Measurements from ENCODE around the gene NLRC5.

NLRC5 gene

DNA sequence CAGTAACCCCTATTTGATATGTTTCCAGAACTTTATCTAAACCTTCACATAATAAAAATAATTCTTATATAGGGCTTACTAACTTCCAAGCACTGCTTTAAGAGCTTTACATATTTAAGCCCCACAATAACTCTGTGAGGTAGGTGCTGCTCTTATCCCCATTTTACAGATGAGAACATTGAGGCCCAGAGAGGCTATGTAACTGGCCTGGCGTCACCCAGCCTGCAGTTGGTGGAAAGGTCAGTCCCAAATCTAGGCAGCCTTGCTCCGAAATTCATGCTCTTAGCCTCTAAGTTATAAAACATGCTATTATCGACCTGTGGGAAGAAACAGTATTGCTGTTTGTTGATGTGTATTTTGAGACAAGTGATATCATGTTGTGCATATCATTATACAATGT is 9.0 kb downstream of the NLRC5 start (continued):
- TF ChIP-seq ZNF362 (tag by site-specific recombination; IDR thresholded peaks at IDR 0.05) (no peak), ZNF114 (tag by site-specific recombination; IDR thresholded peaks at IDR 0.05) (no peak), ZNF560 (tag by site-specific recombination; IDR thresholded peaks at IDR 0.05; ENCODE audit: borderline replicate concordance) (no peak), ZNF248 (tag by site-specific recombination; IDR thresholded peaks at IDR 0.05) (no peak), ZNF391 (tag by site-specific recombination; IDR thresholded peaks at IDR 0.05; ENCODE audit: borderline replicate concordance, low read depth) (no peak), TCF7L2 (IDR thresholded peaks at IDR 0.05; ENCODE audit: borderline replicate concordance, low read depth, low read length) (no peak)

DNA sequence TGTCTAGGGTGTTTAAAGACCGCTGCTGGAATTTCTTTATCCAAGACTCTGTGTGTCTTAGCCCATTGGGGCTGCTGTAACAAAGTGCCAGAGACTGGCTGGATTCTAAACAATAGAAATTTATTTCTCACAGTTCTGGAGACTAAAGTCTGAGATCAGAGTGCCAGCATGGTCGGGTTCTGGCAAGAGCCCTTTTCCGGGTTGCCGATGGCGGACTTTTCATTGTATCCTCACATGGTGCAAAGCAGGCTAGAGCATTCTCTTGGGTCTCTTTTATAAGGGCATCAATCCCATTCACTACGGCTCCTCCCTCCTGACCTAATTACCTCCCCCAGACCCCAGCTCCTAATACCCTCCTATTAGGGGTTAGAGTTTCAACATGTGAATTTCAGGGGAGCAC is 9.5 kb downstream of the NLRC5 start:
- CTCF ChIA-PET = no interaction called here
- Histone ChIP-seq H3K27ac (ENCODE audit: extremely low read depth, low read depth, low read length) (no peak overlapping the region), H3K4me1 (ENCODE audit: control insufficient read depth, insufficient read depth, low read length) (no peaks in the 10 kb centered on the region), H3K9me3 (ENCODE audit: control insufficient read depth, insufficient read depth, low read depth, low read length) (no peaks in the 10 kb centered on the region), H3K36me3 (ENCODE audit: control insufficient read depth in 2 of 2, insufficient read depth in 1 of 2, low read length in 2 of 2) (no peaks in the 10 kb centered on the region), H3K4me3 (ENCODE audit: low read depth, low read length) (no peak overlapping the region)
- POLR2A ChIA-PET = interaction anchor here (1.8 kb wide), 1 partner anchor 9 kb away, joined by 6 read pairs; the partner anchor contains the start of gene NLRC5
- TF ChIP-seq, protein P1, sequence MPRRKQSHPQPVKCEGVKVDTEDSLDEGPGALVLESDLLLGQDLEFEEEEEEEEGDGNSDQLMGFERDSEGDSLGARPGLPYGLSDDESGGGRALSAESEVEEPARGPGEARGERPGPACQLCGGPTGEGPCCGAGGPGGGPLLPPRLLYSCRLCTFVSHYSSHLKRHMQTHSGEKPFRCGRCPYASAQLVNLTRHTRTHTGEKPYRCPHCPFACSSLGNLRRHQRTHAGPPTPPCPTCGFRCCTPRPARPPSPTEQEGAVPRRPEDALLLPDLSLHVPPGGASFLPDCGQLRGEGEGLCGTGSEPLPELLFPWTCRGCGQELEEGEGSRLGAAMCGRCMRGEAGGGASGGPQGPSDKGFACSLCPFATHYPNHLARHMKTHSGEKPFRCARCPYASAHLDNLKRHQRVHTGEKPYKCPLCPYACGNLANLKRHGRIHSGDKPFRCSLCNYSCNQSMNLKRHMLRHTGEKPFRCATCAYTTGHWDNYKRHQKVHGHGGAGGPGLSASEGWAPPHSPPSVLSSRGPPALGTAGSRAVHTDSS (tag by site-specific recombination; IDR thresholded peaks at IDR 0.05) = no peak
- TF ChIP-seq SALL2 (tag by site-specific recombination; IDR thresholded peaks at IDR 0.05; ENCODE audit: borderline replicate concordance) (no peak), ZNF792 (tag by site-specific recombination; IDR thresholded peaks at IDR 0.05) (no peak), ZBTB10 (tag by site-specific recombination; IDR thresholded peaks at IDR 0.05) (no peak), ZNF433 (tag by site-specific recombination; IDR thresholded peaks at IDR 0.05; ENCODE audit: low read depth) (no peak), ZNF175 (tag by site-specific recombination; IDR thresholded peaks at IDR 0.05) (no peak), GLI4 (tag by site-specific recombination; IDR thresholded peaks at IDR 0.05) (no peak)
- TF ChIP-seq, protein P2, sequence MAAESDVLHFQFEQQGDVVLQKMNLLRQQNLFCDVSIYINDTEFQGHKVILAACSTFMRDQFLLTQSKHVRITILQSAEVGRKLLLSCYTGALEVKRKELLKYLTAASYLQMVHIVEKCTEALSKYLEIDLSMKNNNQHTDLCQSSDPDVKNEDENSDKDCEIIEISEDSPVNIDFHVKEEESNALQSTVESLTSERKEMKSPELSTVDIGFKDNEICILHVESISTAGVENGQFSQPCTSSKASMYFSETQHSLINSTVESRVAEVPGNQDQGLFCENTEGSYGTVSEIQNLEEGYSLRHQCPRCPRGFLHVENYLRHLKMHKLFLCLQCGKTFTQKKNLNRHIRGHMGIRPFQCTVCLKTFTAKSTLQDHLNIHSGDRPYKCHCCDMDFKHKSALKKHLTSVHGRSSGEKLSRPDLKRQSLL (tag by site-specific recombination; IDR thresholded peaks at IDR 0.05) = no peak
- TF ChIP-seq, protein P3, sequence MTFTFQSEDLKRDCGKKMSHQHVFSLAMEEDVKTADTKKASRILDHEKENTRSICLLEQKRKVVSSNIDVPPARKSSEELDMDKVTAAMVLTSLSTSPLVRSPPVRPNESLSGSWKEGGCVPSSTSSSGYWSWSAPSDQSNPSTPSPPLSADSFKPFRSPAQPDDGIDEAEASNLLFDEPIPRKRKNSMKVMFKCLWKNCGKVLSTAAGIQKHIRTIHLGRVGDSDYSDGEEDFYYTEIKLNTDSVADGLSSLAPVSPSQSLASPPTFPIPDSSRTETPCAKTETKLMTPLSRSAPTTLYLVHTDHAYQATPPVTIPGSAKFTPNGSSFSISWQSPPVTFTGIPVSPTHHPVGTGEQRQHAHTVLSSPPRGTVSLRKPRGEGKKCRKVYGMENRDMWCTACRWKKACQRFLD (tag by site-specific recombination; IDR thresholded peaks at IDR 0.05) = no peak
